ENCODE data around the gene SMIM5. TPM values are rescaled to one million over a fixed set of nuclear protein-coding genes. Genes with fewer than 3 reads are reported as not detected.

The SMIM5 gene
- total and polyA plus RNA-seq, 2 experiments from 2014 or later, result 0.08 TPM; not detected in 1

GRCh38 chr17:75647921-75648320, 14.7 kb downstream of the SMIM5 start:
- no peak for TF ChIP-seq EZH2phosphoT487 (IDR thresholded peaks at IDR 0.05; ENCODE audit: insufficient read depth, low read depth)
- TF ChIP-seq EZH2 (IDR thresholded peaks at IDR 0.05; ENCODE audit: insufficient read depth, poor library complexity, severe bottlenecking), result no peak
- H3K36me3 ChIP-seq (ENCODE audit: low read depth), result peaks cover 4% of the 10 kb centered on the region; the same call in 1 of the 2 replicates
- no peak overlapping the region for H3K27ac ChIP-seq
- no peaks in the 10 kb centered on the region for H3K27me3 ChIP-seq (replicated peaks; ENCODE audit: insufficient read depth)
- H3K9me3 ChIP-seq (ENCODE audit: low read depth), result no peaks in the 10 kb centered on the region
- no peak overlapping the region for H3K4me3 ChIP-seq
- H3F3A ChIP-seq (ENCODE audit: insufficient read depth), result no peaks in the 10 kb centered on the region
- no peak overlapping the region for H3K4me2 ChIP-seq (ENCODE audit: unreplicated experiment)
- no peaks in the 10 kb centered on the region for H3K4me1 ChIP-seq (ENCODE audit: insufficient read depth)
- no peaks in the 10 kb centered on the region for H3K9me2 ChIP-seq (ENCODE audit: insufficient read depth)
- in situ Hi-C loops (cut with MboI), result no loop called here
- no peak overlapping the region for H3K9ac ChIP-seq
- no peaks in the 10 kb centered on the region for H3K79me2 ChIP-seq (ENCODE audit: insufficient read depth)
- no peak overlapping the region for H2AFZ ChIP-seq
- DNase-seq, result no peak
- no peaks in the 10 kb centered on the region for H4K20me1 ChIP-seq (ENCODE audit: insufficient read depth)
- 91 to 94% methylated on average over 7 of the region's 7 CpGs for WGBS, 2 experiments (ENCODE audit: low coverage in 1 of 2, low lambda C conversion rate in 2 of 2, missing lambda C conversion rate in 2 of 2)

GRCh38 chr17:75649687-75650086, 16.5 kb downstream of the SMIM5 start:
- no peak overlapping the region for H3K27ac ChIP-seq
- no peaks in the 10 kb centered on the region for H3K27me3 ChIP-seq (replicated peaks; ENCODE audit: insufficient read depth)
- no peaks in the 10 kb centered on the region for H3F3A ChIP-seq (ENCODE audit: insufficient read depth)
- H3K9ac ChIP-seq, result no peak overlapping the region
- H3K9me2 ChIP-seq (ENCODE audit: insufficient read depth), result no peaks in the 10 kb centered on the region
- in situ Hi-C loops (cut with MboI), result loop anchor here (10.0 kb wide), 1 partner anchor 55 kb away; no protein-coding TSS in a partner anchor
- H4K20me1 ChIP-seq (ENCODE audit: insufficient read depth), result no peaks in the 10 kb centered on the region
- H3K4me1 ChIP-seq (ENCODE audit: insufficient read depth), result no peaks in the 10 kb centered on the region
- H3K9me3 ChIP-seq (ENCODE audit: low read depth), result no peaks in the 10 kb centered on the region
- peaks cover 4% of the 10 kb centered on the region; the same call in 1 of the 2 replicates for H3K36me3 ChIP-seq (ENCODE audit: low read depth)
- no peak overlapping the region for H3K4me3 ChIP-seq
- no peaks in the 10 kb centered on the region for H3K79me2 ChIP-seq (ENCODE audit: insufficient read depth)
- no peak for TF ChIP-seq EZH2 (IDR thresholded peaks at IDR 0.05; ENCODE audit: insufficient read depth, poor library complexity, severe bottlenecking)
- TF ChIP-seq EZH2phosphoT487 (IDR thresholded peaks at IDR 0.05; ENCODE audit: insufficient read depth, low read depth), result no peak
- no peak overlapping the region for H3K4me2 ChIP-seq (ENCODE audit: unreplicated experiment)
- DNase-seq, result no peak
- WGBS, 2 experiments (ENCODE audit: low coverage in 1 of 2, low lambda C conversion rate in 2 of 2, missing lambda C conversion rate in 2 of 2), result 94% methylated on average over 6 of the region's 6 CpGs
- no peak overlapping the region for H2AFZ ChIP-seq

- no peak for TF ChIP-seq EZH2 (IDR thresholded peaks at IDR 0.05; ENCODE audit: insufficient read depth, poor library complexity, severe bottlenecking)
- no peak for TF ChIP-seq EZH2phosphoT487 (IDR thresholded peaks at IDR 0.05; ENCODE audit: insufficient read depth, low read depth)
- Histone ChIP-seq H3K9ac (no peak overlapping the region), H2AFZ (no peak overlapping the region), H3K27ac (no peak overlapping the region), H3F3A (ENCODE audit: insufficient read depth) (no peaks in the 10 kb centered on the region), H3K4me2 (ENCODE audit: unreplicated experiment) (no peak overlapping the region), H3K9me2 (ENCODE audit: insufficient read depth) (no peaks in the 10 kb centered on the region), H3K9me3 (ENCODE audit: low read depth) (no peaks in the 10 kb centered on the region), H3K36me3 (ENCODE audit: low read depth) (peaks cover 4% of the 10 kb centered on the region; the same call in 1 of the 2 replicates), H4K20me1 (ENCODE audit: insufficient read depth) (no peaks in the 10 kb centered on the region), H3K4me1 (ENCODE audit: insufficient read depth) (no peaks in the 10 kb centered on the region), H3K79me2 (ENCODE audit: insufficient read depth) (no peaks in the 10 kb centered on the region), H3K27me3 (replicated peaks; ENCODE audit: insufficient read depth) (no peaks in the 10 kb centered on the region), H3K4me3 (no peak overlapping the region)
- 94 to 97% methylated on average over 7 of the region's 7 CpGs for WGBS, 2 experiments (ENCODE audit: low coverage in 1 of 2, low lambda C conversion rate in 2 of 2, missing lambda C conversion rate in 2 of 2)
- no peak for DNase-seq
- in situ Hi-C loops (cut with MboI), result loop anchor here (10.0 kb wide), 1 partner anchor 56 kb away; no protein-coding TSS in a partner anchor
Measured at GRCh38 chr17:75650874-75651273, 17.6 kb downstream of the SMIM5 start.

GRCh38 chr17:75652341-75652740, 19.1 kb downstream of the SMIM5 start:
- Histone ChIP-seq H3K79me2 (ENCODE audit: insufficient read depth) (no peaks in the 10 kb centered on the region), H3K4me1 (ENCODE audit: insufficient read depth) (no peaks in the 10 kb centered on the region), H3K9me3 (ENCODE audit: low read depth) (no peaks in the 10 kb centered on the region), H2AFZ (no peak overlapping the region), H4K20me1 (ENCODE audit: insufficient read depth) (no peaks in the 10 kb centered on the region), H3K4me2 (ENCODE audit: unreplicated experiment) (no peak overlapping the region), H3K27me3 (replicated peaks; ENCODE audit: insufficient read depth) (no peaks in the 10 kb centered on the region), H3K9me2 (ENCODE audit: insufficient read depth) (no peaks in the 10 kb centered on the region), H3K4me3 (no peak overlapping the region), H3K9ac (no peak overlapping the region), H3F3A (ENCODE audit: insufficient read depth) (no peaks in the 10 kb centered on the region), H3K36me3 (ENCODE audit: low read depth) (peaks cover 4% of the 10 kb centered on the region; the same call in 1 of the 2 replicates), H3K27ac (no peak overlapping the region)
- DNase-seq, result no peak
- TF ChIP-seq EZH2 (IDR thresholded peaks at IDR 0.05; ENCODE audit: insufficient read depth, poor library complexity, severe bottlenecking), result no peak
- TF ChIP-seq EZH2phosphoT487 (IDR thresholded peaks at IDR 0.05; ENCODE audit: insufficient read depth, low read depth), result no peak
- WGBS, 2 experiments (ENCODE audit: low coverage in 1 of 2, low lambda C conversion rate in 2 of 2, missing lambda C conversion rate in 2 of 2), result 98 to 99% methylated on average over 5 of the region's 5 CpGs
- in situ Hi-C loops (cut with MboI), result loop anchor here (10.0 kb wide), 1 partner anchor 58 kb away; no protein-coding TSS in a partner anchor

All from GM23248 (cell line).